ENCODE measurements around the gene SPRN.

DNA sequence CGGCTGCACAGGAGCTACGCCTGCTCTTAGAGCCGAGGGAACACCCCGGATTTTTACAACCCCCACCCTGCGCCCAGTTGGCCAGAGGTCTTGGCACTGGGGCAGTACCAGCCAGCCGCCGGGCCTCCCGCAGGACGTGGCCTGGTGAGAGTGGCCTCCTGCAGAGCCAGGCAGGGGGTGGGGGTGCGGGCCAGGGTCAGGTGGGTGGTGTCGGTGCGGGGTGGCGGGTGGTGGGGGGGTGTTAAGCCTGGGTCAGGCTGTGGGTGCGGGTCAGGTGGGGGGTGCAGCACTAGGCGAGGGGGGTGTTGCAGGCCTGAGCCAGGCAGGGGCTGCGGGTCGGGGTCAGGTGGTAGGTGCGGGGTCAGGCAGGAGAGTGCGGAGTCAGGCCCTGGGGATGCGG is 51.9 kb downstream of the SPRN start:
- no peak for TF ChIP-seq TCF4 (CRISPR knock-in tag; IDR thresholded peaks at IDR 0.05; ENCODE audit: borderline replicate concordance)
- TF ChIP-seq PATZ1 (CRISPR knock-in tag; IDR thresholded peaks at IDR 0.05; ENCODE audit: borderline replicate concordance) = no peak
- no peak for TF ChIP-seq ZC3H10 (CRISPR knock-in tag; IDR thresholded peaks at IDR 0.05)
- TF ChIP-seq BACH2 (CRISPR knock-in tag; IDR thresholded peaks at IDR 0.05; ENCODE audit: borderline replicate concordance) = no peak
- TF ChIP-seq ZNF565 (CRISPR knock-in tag; conservative IDR thresholded peaks at IDR 0.05; ENCODE audit: low read depth) = no peak
- no peak for TF ChIP-seq SNAI2 (CRISPR knock-in tag; IDR thresholded peaks at IDR 0.05)
- no peak for TF ChIP-seq ZFP3 (CRISPR knock-in tag; IDR thresholded peaks at IDR 0.05)
- TF ChIP-seq ARNTL (CRISPR knock-in tag; IDR thresholded peaks at IDR 0.05; ENCODE audit: borderline replicate concordance, low read depth) = no peak
- TF ChIP-seq ZNF8 (CRISPR knock-in tag; IDR thresholded peaks at IDR 0.05) = no peak
- TF ChIP-seq RARB (CRISPR knock-in tag; IDR thresholded peaks at IDR 0.05) = no peak
- TF ChIP-seq, protein P1, sequence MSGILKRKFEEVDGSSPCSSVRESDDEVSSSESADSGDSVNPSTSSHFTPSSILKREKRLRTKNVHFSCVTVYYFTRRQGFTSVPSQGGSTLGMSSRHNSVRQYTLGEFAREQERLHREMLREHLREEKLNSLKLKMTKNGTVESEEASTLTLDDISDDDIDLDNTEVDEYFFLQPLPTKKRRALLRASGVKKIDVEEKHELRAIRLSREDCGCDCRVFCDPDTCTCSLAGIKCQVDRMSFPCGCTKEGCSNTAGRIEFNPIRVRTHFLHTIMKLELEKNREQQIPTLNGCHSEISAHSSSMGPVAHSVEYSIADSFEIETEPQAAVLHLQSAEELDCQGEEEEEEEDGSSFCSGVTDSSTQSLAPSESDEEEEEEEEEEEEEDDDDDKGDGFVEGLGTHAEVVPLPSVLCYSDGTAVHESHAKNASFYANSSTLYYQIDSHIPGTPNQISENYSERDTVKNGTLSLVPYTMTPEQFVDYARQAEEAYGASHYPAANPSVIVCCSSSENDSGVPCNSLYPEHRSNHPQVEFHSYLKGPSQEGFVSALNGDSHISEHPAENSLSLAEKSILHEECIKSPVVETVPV (CRISPR knock-in tag; IDR thresholded peaks at IDR 0.05) = no peak
- no peak for TF ChIP-seq ZNF70 (CRISPR knock-in tag; IDR thresholded peaks at IDR 0.05)
- no peak for TF ChIP-seq ZFP30 (CRISPR knock-in tag; IDR thresholded peaks at IDR 0.05)

Measured in SK-N-SH treated with all-trans-retinoic acid at 6 μM for 48 hours (cell line).